ENCODE results near the gene RPL14.

RPL14 gene

DNA sequence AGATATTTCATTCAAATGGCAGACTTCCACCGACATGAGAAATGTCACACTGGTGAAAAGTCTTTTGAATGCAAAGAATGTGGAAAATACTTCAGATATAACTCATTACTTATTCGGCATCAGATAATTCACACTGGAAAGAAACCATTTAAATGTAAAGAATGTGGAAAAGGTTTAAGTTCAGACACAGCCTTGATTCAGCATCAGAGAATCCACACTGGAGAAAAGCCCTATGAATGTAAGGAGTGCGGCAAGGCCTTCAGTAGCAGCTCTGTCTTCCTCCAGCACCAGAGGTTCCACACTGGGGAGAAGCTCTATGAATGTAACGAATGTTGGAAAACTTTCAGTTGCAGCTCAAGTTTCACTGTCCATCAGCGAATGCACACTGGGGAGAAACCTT is 59.1 kb downstream of the RPL14 start:
- no peaks in the 10 kb centered on the region for H4K20me1 ChIP-seq
- H3K4me1 ChIP-seq: no peaks in the 10 kb centered on the region
- no peak overlapping the region for H3K4me2 ChIP-seq
- TF ChIP-seq Cebpa-rat (IDR thresholded peaks at IDR 0.05): no peak
- H3K9ac ChIP-seq: no peak overlapping the region
- H3K27ac ChIP-seq: no peak overlapping the region
- H3K36me3 ChIP-seq: no peaks in the 10 kb centered on the region
- H3K27me3 ChIP-seq: no peaks in the 10 kb centered on the region
- no peak overlapping the region for H3K4me3 ChIP-seq
- no peaks in the 10 kb centered on the region; the same call in 1 of the 2 replicates for H3K9me3 ChIP-seq

GRCh38 chr3:40518067-40518466 is 60.9 kb downstream of the RPL14 start:
- H3K27me3 ChIP-seq: no peaks in the 10 kb centered on the region
- H3K27ac ChIP-seq: no peak overlapping the region
- no peak overlapping the region for H3K9ac ChIP-seq
- H4K20me1 ChIP-seq: no peaks in the 10 kb centered on the region
- TF ChIP-seq Cebpa-rat (IDR thresholded peaks at IDR 0.05): no peak
- H3K4me2 ChIP-seq: no peak overlapping the region
- no peak overlapping the region for H3K4me3 ChIP-seq
- no peaks in the 10 kb centered on the region for H3K4me1 ChIP-seq
- no peaks in the 10 kb centered on the region; the same call in 1 of the 2 replicates for H3K9me3 ChIP-seq
- H3K36me3 ChIP-seq: no peaks in the 10 kb centered on the region
